ENCODE data around the gene EPS15.

The EPS15 gene

DNA sequence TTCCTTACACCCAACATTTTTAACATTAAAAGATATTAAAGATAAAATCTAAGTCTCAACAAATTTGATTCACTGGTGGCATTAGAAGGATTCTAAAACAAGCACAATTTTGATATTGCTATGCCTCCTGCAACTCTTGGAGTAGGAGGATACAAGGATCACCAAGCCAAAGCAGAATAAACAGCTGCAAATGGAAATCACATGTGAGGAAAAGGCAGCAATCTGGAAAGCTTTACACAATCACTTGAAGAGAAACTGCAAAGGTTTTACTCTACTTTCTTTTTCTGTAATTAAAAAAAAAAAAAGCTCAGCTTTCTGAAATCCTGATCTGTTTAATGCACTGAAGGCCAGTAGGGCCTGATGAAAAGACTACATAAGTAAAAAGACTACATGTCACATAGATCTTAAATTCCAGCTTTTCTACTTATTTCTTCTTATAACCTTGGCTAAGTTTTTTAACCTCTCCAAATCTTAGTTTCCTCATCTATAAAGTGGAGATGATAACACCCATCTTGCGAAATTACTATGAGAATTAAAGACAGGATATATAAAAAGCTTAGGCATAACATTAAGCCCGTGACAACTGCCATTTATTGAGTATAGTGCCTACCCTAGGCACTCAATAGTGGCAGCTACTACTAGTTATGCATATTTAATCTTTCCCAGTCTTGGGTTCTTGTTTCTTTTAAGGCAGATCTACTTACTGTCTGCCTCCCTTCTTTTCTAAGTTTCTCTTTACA lies 73.5 kb downstream of the EPS15 start:
- TF ChIP-seq, protein P1, sequence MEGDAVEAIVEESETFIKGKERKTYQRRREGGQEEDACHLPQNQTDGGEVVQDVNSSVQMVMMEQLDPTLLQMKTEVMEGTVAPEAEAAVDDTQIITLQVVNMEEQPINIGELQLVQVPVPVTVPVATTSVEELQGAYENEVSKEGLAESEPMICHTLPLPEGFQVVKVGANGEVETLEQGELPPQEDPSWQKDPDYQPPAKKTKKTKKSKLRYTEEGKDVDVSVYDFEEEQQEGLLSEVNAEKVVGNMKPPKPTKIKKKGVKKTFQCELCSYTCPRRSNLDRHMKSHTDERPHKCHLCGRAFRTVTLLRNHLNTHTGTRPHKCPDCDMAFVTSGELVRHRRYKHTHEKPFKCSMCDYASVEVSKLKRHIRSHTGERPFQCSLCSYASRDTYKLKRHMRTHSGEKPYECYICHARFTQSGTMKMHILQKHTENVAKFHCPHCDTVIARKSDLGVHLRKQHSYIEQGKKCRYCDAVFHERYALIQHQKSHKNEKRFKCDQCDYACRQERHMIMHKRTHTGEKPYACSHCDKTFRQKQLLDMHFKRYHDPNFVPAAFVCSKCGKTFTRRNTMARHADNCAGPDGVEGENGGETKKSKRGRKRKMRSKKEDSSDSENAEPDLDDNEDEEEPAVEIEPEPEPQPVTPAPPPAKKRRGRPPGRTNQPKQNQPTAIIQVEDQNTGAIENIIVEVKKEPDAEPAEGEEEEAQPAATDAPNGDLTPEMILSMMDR (conservative IDR thresholded peaks at IDR 0.05), result no peak
- H3K27ac ChIP-seq, result no peak overlapping the region

GRCh38 chr1:51444534-51445192 lies 74.4 kb downstream of the EPS15 start:
- no peak overlapping the region for H3K27ac ChIP-seq
- TF ChIP-seq, protein P1 (conservative IDR thresholded peaks at IDR 0.05), result no peak

DNA sequence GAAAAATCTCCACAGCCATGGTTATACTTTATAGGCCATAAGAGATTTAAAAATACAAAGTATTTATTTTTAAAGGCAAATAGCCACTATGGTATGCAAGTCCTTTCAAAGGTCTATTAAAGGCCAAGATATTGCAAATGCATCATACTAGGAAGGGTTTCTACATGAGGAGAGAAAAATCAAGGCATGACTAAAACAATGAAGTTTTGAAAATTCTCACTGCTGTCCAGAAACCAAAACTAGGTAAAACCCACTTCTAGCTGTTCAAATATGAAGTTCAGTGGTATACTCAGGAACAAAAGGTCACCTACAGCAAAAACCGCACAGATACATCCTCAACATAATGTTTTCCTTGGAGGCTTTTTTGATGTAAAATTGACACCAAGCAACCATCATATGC lies 75.0 kb downstream of the EPS15 start:
- H3K27ac ChIP-seq, result no peak overlapping the region
- TF ChIP-seq, protein P1 (conservative IDR thresholded peaks at IDR 0.05), result no peak

- H3K27ac ChIP-seq, result no peak overlapping the region
- TF ChIP-seq, protein P1 (conservative IDR thresholded peaks at IDR 0.05), result no peak
These were observed 75.5 kb downstream of the EPS15 start for GRCh38 chr1:51443555-51443954.

DNA sequence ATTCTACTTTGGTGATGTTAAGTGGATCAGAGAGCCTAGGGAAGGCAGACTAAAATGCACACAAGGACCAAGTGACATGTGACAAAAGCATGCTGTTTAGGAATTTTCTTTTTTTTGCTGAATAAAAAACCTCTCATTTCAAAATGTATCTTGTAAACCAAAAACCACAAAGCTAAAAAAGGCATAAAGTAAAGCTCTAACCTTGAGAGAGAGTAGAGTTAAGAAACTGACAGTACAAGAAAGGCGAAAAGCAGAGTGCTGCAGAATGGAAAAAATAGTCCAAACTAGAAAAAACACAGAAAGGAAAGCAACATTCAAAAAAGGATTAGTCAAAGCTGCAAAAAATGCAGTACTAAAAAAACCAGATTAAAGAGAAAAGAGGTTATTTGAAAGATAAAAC lies 76.5 kb downstream of the EPS15 start:
- no peak overlapping the region for H3K27ac ChIP-seq
- TF ChIP-seq, protein P1 (conservative IDR thresholded peaks at IDR 0.05), result no peak

GRCh38 chr1:51442198-51442597 lies 76.9 kb downstream of the EPS15 start:
- TF ChIP-seq, protein P1 (conservative IDR thresholded peaks at IDR 0.05), result no peak
- no peak overlapping the region for H3K27ac ChIP-seq

DNA sequence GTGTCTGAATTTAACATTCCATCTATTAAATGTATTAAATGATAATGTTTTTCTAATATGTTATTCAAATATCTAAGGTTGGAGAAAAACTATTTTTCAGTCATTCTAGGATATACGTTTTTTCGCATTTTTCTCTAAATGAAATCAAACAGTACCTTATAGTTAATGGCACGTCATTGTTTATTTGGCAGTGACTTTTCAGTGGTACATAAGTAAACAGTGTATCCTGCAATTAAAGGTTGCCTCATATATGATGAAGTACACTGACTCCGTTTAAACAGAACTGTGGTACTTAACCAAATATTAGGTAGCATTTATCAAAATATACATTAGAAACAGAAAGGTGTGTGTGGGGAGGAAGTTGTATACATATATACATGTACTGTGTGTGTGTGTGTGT lies 79.2 kb downstream of the EPS15 start:
- TF ChIP-seq, protein P1 (conservative IDR thresholded peaks at IDR 0.05), result no peak
- H3K27ac ChIP-seq, result 0 out of 2 replicates have a peak overlapping the region, but pooled peaks have one; percentile 0
